ENCODE data around the gene IL36RN.

- TF ChIP-seq, protein P1, sequence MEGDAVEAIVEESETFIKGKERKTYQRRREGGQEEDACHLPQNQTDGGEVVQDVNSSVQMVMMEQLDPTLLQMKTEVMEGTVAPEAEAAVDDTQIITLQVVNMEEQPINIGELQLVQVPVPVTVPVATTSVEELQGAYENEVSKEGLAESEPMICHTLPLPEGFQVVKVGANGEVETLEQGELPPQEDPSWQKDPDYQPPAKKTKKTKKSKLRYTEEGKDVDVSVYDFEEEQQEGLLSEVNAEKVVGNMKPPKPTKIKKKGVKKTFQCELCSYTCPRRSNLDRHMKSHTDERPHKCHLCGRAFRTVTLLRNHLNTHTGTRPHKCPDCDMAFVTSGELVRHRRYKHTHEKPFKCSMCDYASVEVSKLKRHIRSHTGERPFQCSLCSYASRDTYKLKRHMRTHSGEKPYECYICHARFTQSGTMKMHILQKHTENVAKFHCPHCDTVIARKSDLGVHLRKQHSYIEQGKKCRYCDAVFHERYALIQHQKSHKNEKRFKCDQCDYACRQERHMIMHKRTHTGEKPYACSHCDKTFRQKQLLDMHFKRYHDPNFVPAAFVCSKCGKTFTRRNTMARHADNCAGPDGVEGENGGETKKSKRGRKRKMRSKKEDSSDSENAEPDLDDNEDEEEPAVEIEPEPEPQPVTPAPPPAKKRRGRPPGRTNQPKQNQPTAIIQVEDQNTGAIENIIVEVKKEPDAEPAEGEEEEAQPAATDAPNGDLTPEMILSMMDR (IDR thresholded peaks at IDR 0.05), result no peak
- no peak for TF ChIP-seq POLR2A (IDR thresholded peaks at IDR 0.05)
Measured at GRCh38 chr2:113079131-113079530, 20.1 kb downstream of the IL36RN start.
